GM19468 (cell line): Measurements from ENCODE around the gene NTRK1.
"Not testable (repeated sequence)": the region's sequence is repeated elsewhere in the genome, so short reads cannot be mapped to it uniquely, and the experiment has no call there.

Experiments used
- ATAC-seq: cut with Tn5 transposase; IDR thresholded peaks from one replicate; pipeline ENCODE4 v1.9.1; 2021; ENCODE audit warnings: mild to moderate bottlenecking, moderate library complexity, moderate number of reproducible peaks; ENCODE audit not compliant: unreplicated experiment; ENCODE audit errors: extremely low read depth

NTRK1 gene

GRCh38 chr1:156908955-156909354 is 48.3 kb downstream of the NTRK1 start:
- no peak for ATAC-seq

GRCh38 chr1:156909671-156910070 is 49.0 kb downstream of the NTRK1 start:
- no peak for ATAC-seq

- no peak for ATAC-seq
Measured at GRCh38 chr1:156910309-156910782, 49.7 kb downstream of the NTRK1 start.

- no peak for ATAC-seq
Measured at GRCh38 chr1:156911577-156912298, 51.1 kb downstream of the NTRK1 start.

GRCh38 chr1:156912310-156912709 is 51.6 kb downstream of the NTRK1 start:
- ATAC-seq, result no peak

GRCh38 chr1:156912861-156913808 is 52.5 kb downstream of the NTRK1 start:
- ATAC-seq, result no peak

GRCh38 chr1:156913809-156914387 is 53.2 kb downstream of the NTRK1 start:
- ATAC-seq, result no peak

- ATAC-seq, result no peak
Measured at GRCh38 chr1:156914440-156914856, 53.8 kb downstream of the NTRK1 start.

GRCh38 chr1:156920233-156921052 is 59.8 kb downstream of the NTRK1 start, which contains the start of gene LRRC71:
Gene LRRC71 (plus strand): TSS chr1:156920632. CDS start chr1:156920804, 172 bp downstream.
- no peak for ATAC-seq

GRCh38 chr1:156921053-156921529 is 60.4 kb downstream of the NTRK1 start:
- ATAC-seq, result no peak

- ATAC-seq, result no peak
Measured at GRCh38 chr1:156922986-156923669, 62.5 kb downstream of the NTRK1 start.

GRCh38 chr1:156923670-156924477 is 63.2 kb downstream of the NTRK1 start:
- no peak for ATAC-seq

GRCh38 chr1:156924478-156925153 is 64.0 kb downstream of the NTRK1 start:
- no peak for ATAC-seq

- no peak for ATAC-seq
Measured at GRCh38 chr1:156925154-156926010, 64.7 kb downstream of the NTRK1 start.

- no peak for ATAC-seq
Measured at GRCh38 chr1:156926175-156926574, 65.5 kb downstream of the NTRK1 start.

- ATAC-seq, result not testable (repeated sequence)
Measured at GRCh38 chr1:156926695-156927094, 66.0 kb downstream of the NTRK1 start.
